ENCODE results near the gene CPB2.
A peak's percentile ranks its signal among the peaks of the same experiment; 100 is the strongest.

DNA sequence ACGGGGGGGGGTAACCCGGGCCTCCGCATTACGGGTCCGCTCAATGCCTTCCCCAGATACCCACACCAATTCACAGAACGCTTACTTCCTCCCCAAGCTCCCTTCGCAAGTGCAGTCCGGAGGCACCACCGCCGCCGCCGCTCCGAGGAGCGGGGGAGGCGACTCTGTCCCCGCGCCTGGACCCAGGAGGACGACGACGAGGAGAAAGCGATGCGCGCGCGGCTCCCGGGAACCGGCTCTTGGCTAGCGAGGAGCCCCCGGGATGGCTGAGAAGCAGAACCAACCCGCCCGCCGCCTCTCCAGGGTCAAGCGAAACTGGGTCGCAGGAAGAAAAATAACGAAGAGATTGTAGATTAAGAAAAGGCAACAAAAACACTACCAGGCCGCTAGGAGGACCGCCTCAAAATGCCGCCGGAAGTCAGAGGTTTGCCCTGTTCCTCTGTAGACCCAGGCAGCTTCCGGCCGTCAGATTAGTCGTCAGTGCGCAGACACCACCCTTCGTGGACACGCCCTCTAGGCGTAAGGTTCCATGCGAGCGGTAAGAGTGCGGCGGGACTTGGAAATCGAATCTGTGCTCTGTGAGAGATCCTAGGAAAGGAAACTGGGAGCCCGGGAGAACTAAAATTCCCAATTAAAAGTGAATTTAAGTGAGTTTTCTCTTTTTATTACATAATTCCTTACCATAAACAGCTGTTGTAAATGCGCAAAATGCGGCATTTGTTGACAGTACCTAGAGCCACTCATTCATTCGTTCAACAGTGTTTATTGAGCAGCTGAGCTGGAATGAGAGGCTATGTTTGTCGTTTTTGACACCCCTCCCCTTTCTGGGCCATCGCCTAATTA, 52.3 kb downstream of the CPB2 start, which contains the start of gene ZC3H13:
- TF ChIP-seq, protein P1, sequence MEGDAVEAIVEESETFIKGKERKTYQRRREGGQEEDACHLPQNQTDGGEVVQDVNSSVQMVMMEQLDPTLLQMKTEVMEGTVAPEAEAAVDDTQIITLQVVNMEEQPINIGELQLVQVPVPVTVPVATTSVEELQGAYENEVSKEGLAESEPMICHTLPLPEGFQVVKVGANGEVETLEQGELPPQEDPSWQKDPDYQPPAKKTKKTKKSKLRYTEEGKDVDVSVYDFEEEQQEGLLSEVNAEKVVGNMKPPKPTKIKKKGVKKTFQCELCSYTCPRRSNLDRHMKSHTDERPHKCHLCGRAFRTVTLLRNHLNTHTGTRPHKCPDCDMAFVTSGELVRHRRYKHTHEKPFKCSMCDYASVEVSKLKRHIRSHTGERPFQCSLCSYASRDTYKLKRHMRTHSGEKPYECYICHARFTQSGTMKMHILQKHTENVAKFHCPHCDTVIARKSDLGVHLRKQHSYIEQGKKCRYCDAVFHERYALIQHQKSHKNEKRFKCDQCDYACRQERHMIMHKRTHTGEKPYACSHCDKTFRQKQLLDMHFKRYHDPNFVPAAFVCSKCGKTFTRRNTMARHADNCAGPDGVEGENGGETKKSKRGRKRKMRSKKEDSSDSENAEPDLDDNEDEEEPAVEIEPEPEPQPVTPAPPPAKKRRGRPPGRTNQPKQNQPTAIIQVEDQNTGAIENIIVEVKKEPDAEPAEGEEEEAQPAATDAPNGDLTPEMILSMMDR (IDR thresholded peaks at IDR 0.05), result peak; percentile 27 to 65 (median 52)
- peak in 3 of 4 donors; percentile 31 to 61 (median 40) for TF ChIP-seq POLR2A (IDR thresholded peaks at IDR 0.05)
